MM.1S (cell line): ENCODE data around the gene HPSE.

Source experiments
- CTCF ChIP-seq: fragments of 300-600 bp; sonication (generic); IDR thresholded peaks from 2 replicates; pipeline ENCODE4 v1.5.1; 2016; ENCODE audit warnings: antibody characterized with exemption, low read length, mixed read lengths
- EZH2 ChIP-seq: fragments of 300-600 bp; sonication (generic); optimal IDR thresholded peaks from 2 replicates; pipeline ENCODE3; 2017; ENCODE audit warnings: low read depth, mild to moderate bottlenecking, antibody characterized with exemption, low read length, mixed read lengths

GRCh38 chr4:83305187-83305586 is 29.5 kb downstream of the HPSE start:
- TF ChIP-seq EZH2 (no peak), CTCF (no peak)
